ENCODE measurements around the gene PLA2G2D.

DNA sequence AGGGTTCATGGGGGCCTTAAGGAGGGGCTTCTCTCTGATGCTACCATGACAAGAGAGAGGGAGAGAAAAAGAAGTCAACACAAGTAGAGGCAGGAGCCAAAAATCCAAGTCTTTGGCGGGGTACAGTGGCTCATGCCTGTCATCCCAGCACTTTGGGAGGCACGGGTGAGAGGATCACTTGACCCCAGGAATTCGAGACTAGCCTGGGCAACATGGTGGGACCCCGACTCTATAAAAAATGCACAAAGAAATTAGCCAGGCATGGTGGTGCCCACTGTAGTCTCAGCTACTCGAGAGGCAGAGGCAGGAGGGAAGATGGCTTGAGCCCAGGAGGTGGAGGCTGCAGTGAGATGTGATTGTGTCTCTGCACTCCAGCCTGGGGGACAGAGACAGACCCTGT, 40.6 kb downstream of the PLA2G2D start:
- no peak for TF ChIP-seq EP300 (IDR thresholded peaks at IDR 0.05)
- TF ChIP-seq, protein P1, sequence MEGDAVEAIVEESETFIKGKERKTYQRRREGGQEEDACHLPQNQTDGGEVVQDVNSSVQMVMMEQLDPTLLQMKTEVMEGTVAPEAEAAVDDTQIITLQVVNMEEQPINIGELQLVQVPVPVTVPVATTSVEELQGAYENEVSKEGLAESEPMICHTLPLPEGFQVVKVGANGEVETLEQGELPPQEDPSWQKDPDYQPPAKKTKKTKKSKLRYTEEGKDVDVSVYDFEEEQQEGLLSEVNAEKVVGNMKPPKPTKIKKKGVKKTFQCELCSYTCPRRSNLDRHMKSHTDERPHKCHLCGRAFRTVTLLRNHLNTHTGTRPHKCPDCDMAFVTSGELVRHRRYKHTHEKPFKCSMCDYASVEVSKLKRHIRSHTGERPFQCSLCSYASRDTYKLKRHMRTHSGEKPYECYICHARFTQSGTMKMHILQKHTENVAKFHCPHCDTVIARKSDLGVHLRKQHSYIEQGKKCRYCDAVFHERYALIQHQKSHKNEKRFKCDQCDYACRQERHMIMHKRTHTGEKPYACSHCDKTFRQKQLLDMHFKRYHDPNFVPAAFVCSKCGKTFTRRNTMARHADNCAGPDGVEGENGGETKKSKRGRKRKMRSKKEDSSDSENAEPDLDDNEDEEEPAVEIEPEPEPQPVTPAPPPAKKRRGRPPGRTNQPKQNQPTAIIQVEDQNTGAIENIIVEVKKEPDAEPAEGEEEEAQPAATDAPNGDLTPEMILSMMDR (IDR thresholded peaks at IDR 0.05) = no peak
- TF ChIP-seq POLR2A (IDR thresholded peaks at IDR 0.05) = no peak
